ENCODE data around the gene FOSL1.
"Not testable (repeated sequence)": the region's sequence is repeated elsewhere in the genome, so short reads cannot be mapped to it uniquely, and the experiment has no call there.

The FOSL1 gene

GRCh38 chr11:65855927-65856363 is 44.2 kb downstream of the FOSL1 start:
- H3K9me3 Mint-ChIP-seq = no peaks in the 10 kb centered on the region
- H3K4me3 Mint-ChIP-seq = peak overlapping the region; percentile 98
- peak overlapping the region; percentile 96 for H3K27ac Mint-ChIP-seq
- peaks cover 67% of the 10 kb centered on the region for H3K4me1 Mint-ChIP-seq (ENCODE audit: low read depth)
- intact Hi-C loops (cut with micrococcal nuclease) = no loop called here
- H3K27me3 Mint-ChIP-seq = no peaks in the 10 kb centered on the region
- H3K36me3 Mint-ChIP-seq (ENCODE audit: low read depth) = peaks cover 89% of the 10 kb centered on the region

GRCh38 chr11:65854852-65855837 is 45.0 kb downstream of the FOSL1 start:
- Mint-ChIP-seq H3K4me1 (ENCODE audit: low read depth) (peaks cover 65% of the 10 kb centered on the region), H3K36me3 (ENCODE audit: low read depth) (peaks cover 87% of the 10 kb centered on the region), H3K4me3 (peak overlapping the region; percentile 34), H3K27ac (peak overlapping the region; percentile 96), H3K27me3 (no peaks in the 10 kb centered on the region), H3K9me3 (no peaks in the 10 kb centered on the region)
- intact Hi-C loops (cut with micrococcal nuclease) = no loop called here

- H3K36me3 Mint-ChIP-seq (ENCODE audit: low read depth) = peaks cover 81% of the 10 kb centered on the region
- H3K4me1 Mint-ChIP-seq (ENCODE audit: low read depth) = peaks cover 67% of the 10 kb centered on the region
- no peaks in the 10 kb centered on the region for H3K27me3 Mint-ChIP-seq
- intact Hi-C loops (cut with micrococcal nuclease) = no loop called here
- H3K4me3 Mint-ChIP-seq = peak overlapping the region; percentile 23
- no peaks in the 10 kb centered on the region for H3K9me3 Mint-ChIP-seq
- peak overlapping the region; percentile 70 for H3K27ac Mint-ChIP-seq
These were observed 46.0 kb downstream of the FOSL1 start for GRCh38 chr11:65854161-65854592.

DNA sequence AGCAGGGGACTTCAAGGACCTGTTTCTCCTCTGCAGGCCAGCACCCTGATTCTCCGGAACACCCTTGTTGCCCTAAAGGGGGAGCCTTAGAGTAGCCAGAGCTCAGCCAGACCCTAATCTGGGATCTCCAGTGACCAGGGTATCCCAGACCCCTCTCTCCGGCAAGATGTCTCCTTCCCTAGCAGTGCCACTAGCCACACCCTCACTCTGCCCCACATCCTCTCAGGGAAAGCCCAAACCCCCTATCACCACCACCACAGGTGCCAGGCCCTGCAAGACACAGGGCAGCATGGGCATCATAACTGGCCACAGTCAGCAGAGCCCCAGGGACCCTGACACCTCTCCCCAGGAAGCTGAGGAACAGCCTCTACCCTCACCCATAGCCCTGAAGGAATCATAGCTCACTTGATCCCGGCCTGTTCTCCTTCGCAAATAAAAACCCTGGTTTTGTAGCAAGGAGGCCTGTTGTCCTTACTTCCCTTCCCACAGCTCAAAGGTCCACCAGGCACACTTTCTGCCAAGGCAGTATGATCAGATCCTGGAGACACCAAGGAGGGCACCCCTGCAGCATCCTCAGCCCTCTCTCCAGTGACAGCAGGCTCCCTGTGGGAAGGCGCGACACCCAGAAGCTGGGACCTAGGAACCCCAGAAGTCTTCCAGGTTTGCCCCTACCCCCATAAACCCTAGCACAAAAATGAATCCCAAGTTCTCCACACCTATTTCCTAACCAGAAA is 46.8 kb downstream of the FOSL1 start:
- Mint-ChIP-seq H3K9me3 (no peaks in the 10 kb centered on the region), H3K36me3 (ENCODE audit: low read depth) (peaks cover 77% of the 10 kb centered on the region), H3K27me3 (no peaks in the 10 kb centered on the region), H3K27ac (peak overlapping the region; percentile 70), H3K4me1 (ENCODE audit: low read depth) (peaks cover 62% of the 10 kb centered on the region), H3K4me3 (no peak overlapping the region)
- intact Hi-C loops (cut with micrococcal nuclease) = no loop called here

DNA sequence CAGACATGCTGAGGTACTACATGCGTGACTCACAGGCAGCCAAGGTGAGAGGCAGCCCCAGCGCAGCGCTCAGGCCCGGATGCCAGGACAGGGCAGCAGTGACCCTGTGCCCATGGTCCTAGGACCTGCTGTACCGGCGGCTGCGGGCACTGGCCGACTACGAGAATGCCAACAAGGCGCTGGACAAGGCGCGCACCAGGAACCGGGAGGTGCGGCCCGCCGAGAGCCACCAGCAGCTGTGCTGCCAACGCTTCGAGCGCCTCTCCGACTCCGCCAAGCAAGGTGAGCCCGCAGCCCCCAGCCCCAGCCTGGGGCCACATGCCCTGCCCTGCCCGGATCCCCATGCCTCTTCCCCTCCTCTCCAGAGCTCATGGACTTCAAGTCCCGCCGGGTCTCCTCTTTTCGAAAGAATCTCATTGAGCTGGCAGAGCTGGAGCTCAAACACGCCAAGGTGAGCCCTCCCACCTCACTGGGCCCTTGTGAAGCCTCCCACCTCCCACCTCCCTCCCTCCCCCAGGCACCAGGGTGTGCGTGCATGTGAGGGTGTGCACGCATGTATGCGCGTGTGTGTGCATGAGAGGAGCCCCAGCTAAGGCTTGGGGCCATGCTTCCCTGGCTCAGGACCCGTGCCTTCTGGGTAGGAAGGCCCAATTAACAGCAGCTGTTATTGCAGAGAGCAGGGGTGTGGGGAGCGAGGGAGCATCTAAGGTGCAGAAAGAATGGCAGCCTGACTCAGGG is 47.5 kb downstream of the FOSL1 start:
- H3K9me3 Mint-ChIP-seq = no peaks in the 10 kb centered on the region
- intact Hi-C loops (cut with micrococcal nuclease) = no loop called here
- peaks cover 4% of the 10 kb centered on the region for H3K27me3 Mint-ChIP-seq
- H3K4me3 Mint-ChIP-seq = no peak overlapping the region
- H3K27ac Mint-ChIP-seq = no peak overlapping the region
- peaks cover 59% of the 10 kb centered on the region for H3K4me1 Mint-ChIP-seq (ENCODE audit: low read depth)
- H3K36me3 Mint-ChIP-seq (ENCODE audit: low read depth) = peaks cover 72% of the 10 kb centered on the region

DNA sequence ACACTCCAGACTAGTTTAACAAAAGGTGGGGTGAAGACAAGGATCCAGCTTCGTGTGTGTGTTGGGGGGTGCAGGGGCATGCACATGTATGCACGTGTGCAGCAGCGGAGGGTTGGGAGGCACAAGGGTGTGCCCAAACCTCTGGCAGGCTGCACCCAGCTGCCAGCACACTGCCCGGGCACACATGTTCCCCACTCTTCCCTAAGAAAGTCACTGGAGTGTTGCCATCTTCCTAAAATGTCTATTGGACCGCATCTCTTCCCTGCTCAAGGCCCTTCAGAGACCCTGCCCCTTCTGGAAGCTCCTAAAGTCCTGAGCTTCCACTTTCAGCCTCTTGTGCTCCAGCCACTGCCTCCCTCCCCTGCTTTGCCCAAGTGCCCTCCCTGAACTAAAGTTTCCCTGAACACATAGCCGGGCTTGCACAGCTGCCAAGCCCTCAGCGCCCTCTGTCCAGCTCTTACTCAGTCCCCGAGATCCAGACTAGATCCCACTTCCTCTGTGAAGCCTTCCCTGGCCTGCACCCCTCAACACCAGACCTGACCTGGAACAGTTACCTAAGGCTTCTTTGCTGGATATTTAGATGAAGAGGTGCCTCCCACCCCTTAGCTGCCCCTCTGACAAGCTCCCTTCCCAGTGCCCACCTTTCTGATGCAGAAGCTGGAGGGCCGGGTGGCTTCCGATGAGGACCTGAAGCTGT is 48.2 kb downstream of the FOSL1 start:
- H3K27me3 Mint-ChIP-seq = peaks cover 4% of the 10 kb centered on the region
- H3K36me3 Mint-ChIP-seq (ENCODE audit: low read depth) = peaks cover 66% of the 10 kb centered on the region
- intact Hi-C loops (cut with micrococcal nuclease) = no loop called here
- H3K27ac Mint-ChIP-seq = no peak overlapping the region
- no peaks in the 10 kb centered on the region for H3K9me3 Mint-ChIP-seq
- H3K4me1 Mint-ChIP-seq (ENCODE audit: low read depth) = peaks cover 59% of the 10 kb centered on the region
- H3K4me3 Mint-ChIP-seq = no peak overlapping the region

DNA sequence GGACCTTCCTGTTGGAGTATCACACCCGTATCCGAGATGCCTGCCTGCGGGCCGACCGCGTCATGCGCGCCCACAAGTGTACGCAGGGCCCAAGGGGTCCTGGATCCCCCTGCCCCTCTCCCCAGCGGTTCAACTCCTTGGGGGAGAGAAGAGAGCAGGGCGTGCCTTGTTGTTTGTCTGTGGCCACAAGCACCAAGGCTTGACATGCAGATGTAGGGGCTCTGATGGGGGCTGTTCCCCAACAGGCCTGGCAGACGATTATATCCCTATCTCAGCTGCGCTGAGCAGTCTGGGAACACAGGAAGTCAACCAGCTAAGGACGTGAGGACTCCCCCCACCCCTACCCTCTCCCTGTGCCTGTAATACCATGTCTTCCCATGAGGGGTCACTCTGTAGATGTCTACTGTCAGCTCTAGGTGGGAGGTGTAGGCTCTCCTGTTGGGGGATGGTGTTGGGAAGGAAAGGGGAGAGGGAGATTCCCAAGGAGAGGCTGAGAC is 49.1 kb downstream of the FOSL1 start:
- H3K9me3 Mint-ChIP-seq = no peaks in the 10 kb centered on the region
- peaks cover 51% of the 10 kb centered on the region for H3K4me1 Mint-ChIP-seq (ENCODE audit: low read depth)
- H3K27ac Mint-ChIP-seq = no peak overlapping the region
- peaks cover 4% of the 10 kb centered on the region for H3K27me3 Mint-ChIP-seq
- no peak overlapping the region for H3K4me3 Mint-ChIP-seq
- H3K36me3 Mint-ChIP-seq (ENCODE audit: low read depth) = peaks cover 58% of the 10 kb centered on the region
- intact Hi-C loops (cut with micrococcal nuclease) = no loop called here

GRCh38 chr11:65850217-65851082 is 49.7 kb downstream of the FOSL1 start:
- H3K27ac Mint-ChIP-seq = no peak overlapping the region
- H3K4me1 Mint-ChIP-seq (ENCODE audit: low read depth) = peaks cover 44% of the 10 kb centered on the region
- intact Hi-C loops (cut with micrococcal nuclease) = no loop called here
- H3K36me3 Mint-ChIP-seq (ENCODE audit: low read depth) = peaks cover 51% of the 10 kb centered on the region
- no peaks in the 10 kb centered on the region for H3K9me3 Mint-ChIP-seq
- H3K27me3 Mint-ChIP-seq = peaks cover 4% of the 10 kb centered on the region
- H3K4me3 Mint-ChIP-seq = no peak overlapping the region

DNA sequence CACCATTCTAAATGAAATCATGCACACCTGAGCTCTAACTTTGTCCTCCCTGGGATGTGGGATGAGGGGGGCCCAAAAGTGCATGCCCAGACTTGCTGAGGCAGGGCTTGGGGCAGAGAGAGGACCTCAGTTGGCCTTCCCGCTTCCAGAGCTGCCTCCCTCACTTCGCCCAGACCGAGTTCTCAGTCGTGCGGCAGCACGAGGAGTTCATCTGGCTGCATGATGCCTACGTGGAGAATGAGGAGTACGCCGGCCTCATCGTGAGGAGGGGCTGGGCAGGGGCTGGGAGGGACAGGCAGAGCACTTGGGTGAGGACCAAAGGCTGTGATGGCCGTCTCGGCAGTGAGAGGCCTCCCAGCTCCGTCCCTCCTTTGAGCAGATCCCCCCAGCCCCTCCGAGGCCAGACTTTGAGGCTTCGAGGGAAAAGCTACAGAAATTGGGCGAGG is 50.4 kb downstream of the FOSL1 start:
- peaks cover 44% of the 10 kb centered on the region for H3K36me3 Mint-ChIP-seq (ENCODE audit: low read depth)
- H3K27me3 Mint-ChIP-seq = peaks cover 4% of the 10 kb centered on the region
- intact Hi-C loops (cut with micrococcal nuclease) = no loop called here
- H3K9me3 Mint-ChIP-seq = no peaks in the 10 kb centered on the region
- H3K4me1 Mint-ChIP-seq (ENCODE audit: low read depth) = peaks cover 38% of the 10 kb centered on the region
- H3K4me3 Mint-ChIP-seq = no peak overlapping the region
- no peak overlapping the region for H3K27ac Mint-ChIP-seq

GRCh38 chr11:65849366-65849765 is 50.8 kb downstream of the FOSL1 start:
- peaks cover 4% of the 10 kb centered on the region for H3K27me3 Mint-ChIP-seq
- H3K36me3 Mint-ChIP-seq (ENCODE audit: low read depth) = peaks cover 40% of the 10 kb centered on the region
- intact Hi-C loops (cut with micrococcal nuclease) = no loop called here
- peaks cover 34% of the 10 kb centered on the region for H3K4me1 Mint-ChIP-seq (ENCODE audit: low read depth)
- H3K4me3 Mint-ChIP-seq = no peak overlapping the region
- H3K27ac Mint-ChIP-seq = no peak overlapping the region
- no peaks in the 10 kb centered on the region for H3K9me3 Mint-ChIP-seq

GRCh38 chr11:65848693-65849092 is 51.5 kb downstream of the FOSL1 start:
- H3K27me3 Mint-ChIP-seq; intact Hi-C loops (cut with micrococcal nuclease); H3K27ac Mint-ChIP-seq; H3K4me3 Mint-ChIP-seq; H3K9me3 Mint-ChIP-seq: not testable (repeated sequence)
- peaks cover 33% of the 10 kb centered on the region for H3K36me3 Mint-ChIP-seq (ENCODE audit: low read depth)
- peaks cover 28% of the 10 kb centered on the region for H3K4me1 Mint-ChIP-seq (ENCODE audit: low read depth)

- H3K27me3 Mint-ChIP-seq = peaks cover 4% of the 10 kb centered on the region
- H3K4me1 Mint-ChIP-seq (ENCODE audit: low read depth) = peaks cover 20% of the 10 kb centered on the region
- H3K4me3 Mint-ChIP-seq = no peak overlapping the region
- H3K36me3 Mint-ChIP-seq (ENCODE audit: low read depth) = peaks cover 24% of the 10 kb centered on the region
- H3K9me3 Mint-ChIP-seq = no peaks in the 10 kb centered on the region
- H3K27ac Mint-ChIP-seq = no peak overlapping the region
- intact Hi-C loops (cut with micrococcal nuclease) = no loop called here
These were observed 52.4 kb downstream of the FOSL1 start for GRCh38 chr11:65847746-65848145.

All from dendritic cell treated with granulocyte-macrophage colony-stimulating factor and Interleukin-4, amounts not matched to agents 40 ng/mL and 50 ng/mL, for 4 days (primary cell).